K562 (cell line): ENCODE data around the gene NT5C. TPM values are rescaled to one million over a fixed set of nuclear protein-coding genes. Genes with fewer than 3 reads are reported as not detected.

Experiments used
- ATAC-seq: fragments of 200-7000 bp; cut with Tn5 transposase; 3 replicates; pipeline ENCODE4 v1.9.1; 2020; ENCODE audit warnings: moderate library complexity
- BruUV-seq: library from RNA; stranded (reverse); fragments of 400-500 nt; replicated peaks from 2 replicates; lab custom pipeline; 2021; lab: Mats Ljungman, UMichigan
- CTCF ChIA-PET: fragments of 300-600 bp; formaldehyde crosslinking; extraction: SDS; loops from one replicate; lab custom pipeline; 2021; ENCODE audit warnings: low intra/inter-chr PET ratio; lab: Yijun Ruan, JAX
- POLR2A ChIA-PET: fragments of 300-600, 350-650 bp; sonication (Branson Sonifier 250); formaldehyde crosslinking; extraction: SDS; loops from one replicate; lab custom pipeline; 2021; ENCODE audit warnings: antibody characterized with exemption, inconsistent platforms; lab: Yijun Ruan, JAX
- DNase-seq, 4 experiments: peaks; one replicate each; pipeline versions ENCODE4 v3.0.0 to v3.0.0-alpha.2; 2011 to 2018; ENCODE audit warnings: low spot score in 3 of 4, mixed read lengths in 3 of 4; ENCODE audit errors: extremely low read depth in 1 of 4
- FAIRE-seq: peaks from 2 replicates; lab custom pipeline; 2011; peaks lifted over from hg19 to GRCh38; lab: Jason Lieb, UNC
- H2AFZ ChIP-seq: 2 replicates; pipeline ENCODE4 v1.6.0; 2011; ENCODE audit warnings: low read depth, low read length, control low read depth, inconsistent platforms
- H3K27ac ChIP-seq: fragments of 200-600 bp; 3 replicates; pipeline ENCODE4 v1.8.0; 2011; ENCODE audit warnings: low read depth, mild to moderate bottlenecking, control low read depth, inconsistent platforms, low read length, moderate library complexity, mixed read lengths; ENCODE audit errors: extremely low read depth
- H3K27me3 ChIP-seq, 2 experiments: fragments of 300-600 bp in 1 of 2; 2 replicates in 1 of 2; 3 replicates in 1 of 2; pipeline versions ENCODE4 v1.6.0 to v1.8.0; 2011; ENCODE audit warnings: inconsistent platforms in 2 of 2, low read length in 2 of 2, mild to moderate bottlenecking in 1 of 2, mixed read lengths in 1 of 2, moderate library complexity in 1 of 2; ENCODE audit not compliant: control insufficient read depth in 2 of 2, insufficient read depth in 2 of 2
- H3K36me3 ChIP-seq: fragments of 300-600 bp; 3 replicates; pipeline ENCODE4 v1.8.0; 2011; ENCODE audit warnings: mild to moderate bottlenecking, low read length, inconsistent platforms; ENCODE audit not compliant: control insufficient read depth, insufficient read depth
- H3K4me1 ChIP-seq, 2 experiments: fragments of 200-600 bp in 1 of 2; replicated peaks in 1 of 2; 2 replicates in 1 of 2; 3 replicates in 1 of 2; pipeline versions ENCODE4 v1.5.1 to v1.8.0; 2011; ENCODE audit warnings: inconsistent platforms in 2 of 2, low read length in 2 of 2, mild to moderate bottlenecking in 1 of 2, mixed read lengths in 1 of 2, moderate library complexity in 1 of 2; ENCODE audit not compliant: control insufficient read depth in 2 of 2, insufficient read depth in 2 of 2
- H3K4me2 ChIP-seq: 2 replicates; pipeline ENCODE4 v1.6.1; 2011; ENCODE audit warnings: low read length, control low read depth, inconsistent platforms, mixed read lengths; ENCODE audit not compliant: insufficient read depth
- H3K4me3 ChIP-seq: fragments of 200-600 bp; sonication (generic), shearing (Covaris generic); 2 replicates; pipeline ENCODE4 v1.5.1; 2016; ENCODE audit warnings: control low read depth, inconsistent platforms
- H3K79me2 ChIP-seq: fragments of 200-600 bp; 3 replicates; pipeline ENCODE4 v1.8.0; 2011; ENCODE audit warnings: low read length, inconsistent platforms; ENCODE audit not compliant: control insufficient read depth, insufficient read depth
- H3K9ac ChIP-seq, 2 experiments: 2 replicates each; pipeline versions ENCODE4 v1.6.0 to v1.6.1; 2011; ENCODE audit warnings: low read depth in 2 of 2, low read length in 2 of 2, control low read depth in 1 of 2, inconsistent platforms in 1 of 2, mild to moderate bottlenecking in 1 of 2, mixed read lengths in 1 of 2; ENCODE audit not compliant: insufficient read depth in 1 of 2
- H3K9me1 ChIP-seq: one replicate; pipeline ENCODE4 v1.6.0; 2011; ENCODE audit warnings: inconsistent platforms, mild to moderate bottlenecking, low read length, moderate library complexity; ENCODE audit not compliant: control insufficient read depth, insufficient read depth
- H3K9me3 ChIP-seq: replicated peaks from 2 replicates; pipeline ENCODE4 v1.5.1; 2011; ENCODE audit warnings: low read depth, low read length, inconsistent platforms; ENCODE audit not compliant: control insufficient read depth, insufficient read depth
- H4K20me1 ChIP-seq: replicated peaks from 2 replicates; pipeline ENCODE4 v1.6.1; 2011; ENCODE audit warnings: low read length, inconsistent platforms, mixed read lengths; ENCODE audit not compliant: control insufficient read depth, insufficient read depth
- ATF6 ChIP-seq: sonication (generic); formaldehyde crosslinking; IDR thresholded peaks from 2 replicates; pipeline ENCODE4 v1.4.0; 2020; ENCODE audit warnings: mild to moderate bottlenecking, missing genetic modification reagents
- EHMT2 ChIP-seq: fragments of 450-650 bp; IDR thresholded peaks from 2 replicates; pipeline ENCODE4 v1.6.1; 2018; ENCODE audit warnings: antibody characterized with exemption
- SAFB ChIP-seq: fragments of 200-400 bp; formaldehyde crosslinking; IDR thresholded peaks from 2 replicates; pipeline ENCODE4 v1.6.1; 2017; ENCODE audit warnings: low read depth, low read length, borderline replicate concordance
- ZC3H11A ChIP-seq: IDR thresholded peaks from 2 replicates; pipeline ENCODE4 v1.6.1; 2012; ENCODE audit warnings: low read depth, low read length, improper control_type of control experiment
- ZNF512 ChIP-seq: IDR thresholded peaks from 2 replicates; pipeline ENCODE4 v1.6.1; 2016; ENCODE audit warnings: missing genetic modification characterization, missing compliant biosample characterization
- ZNF592 ChIP-seq: fragments of 450-650 bp; IDR thresholded peaks from 2 replicates; pipeline ENCODE4 v1.6.1; 2017; ENCODE audit warnings: antibody characterized with exemption, mild to moderate bottlenecking
- ZNF740 ChIP-seq, 3 experiments: fragments of 200-800 bp in 1 of 3; sonication (Bioruptor generic) in 1 of 3; sonication (generic) in 1 of 3; formaldehyde crosslinking in 1 of 3; IDR thresholded peaks; 2 replicates each; pipeline versions ENCODE4 v1.6.1 to v1.8.0; 2016 to 2022; ENCODE audit warnings: mild to moderate bottlenecking in 2 of 3, missing compliant biosample characterization in 2 of 3, missing genetic modification characterization in 2 of 3, missing genetic modification reagents in 1 of 3
- WGBS: fragments of 100-300 bp; shearing (Covaris generic); methylation state at CpG from one replicate; pipeline ENCODE4 v1.1.6; 2016; ENCODE audit warnings: low coverage, mixed read lengths; ENCODE audit not compliant: insufficient coverage; ENCODE audit errors: missing lambda C conversion rate; 5-methylcytosine and 5-hydroxymethylcytosine counted together
- in situ Hi-C: fragments of 300-500 bp; cut with MboI; formaldehyde crosslinking; loops from 4 replicates; pipeline ENCODE4 v1.15.0; 2018; ENCODE audit warnings: inconsistent platforms, mixed read lengths
- intact Hi-C: fragments of 100-400 bp; cut with micrococcal nuclease; formaldehyde crosslinking; loops from 2 replicates; pipeline ENCODE4 v1.14.2; 2022
- polyA plus RNA-seq, 8 experiments: library from polyadenylated mRNA; depleted of rRNA in 4 of 8; stranded (reverse) in 5 of 8; unstranded in 3 of 8; fragments of >200 nt; fragmentation: Nextera tagmentation in 2 of 8; fragmentation: Illumina TruSeq in 1 of 8; extraction: Ambion mirVana in 2 of 8; extraction: Trizol in 1 of 8; gene quantifications; 2 replicates each; pipeline versions ENCODE4 v1.2.1 to v1.2.3, GENCODE V29; 2011 to 2014; ENCODE audit warnings: inconsistent platforms in 1 of 8, missing spikeins in 1 of 8
- total RNA-seq, 7 experiments: library from RNA; depleted of rRNA in 6 of 7; stranded (reverse); fragments of >200 nt in 6 of 7; fragmentation: Illumina TruSeq in 2 of 7; extraction: Trizol in 2 of 7; gene quantifications; 2 replicates each; pipeline versions ENCODE4 v1.2.1 to v1.2.3, GENCODE V29; 2011 to 2021; ENCODE audit warnings: low replicate concordance in 1 of 7

The NT5C gene
- total and polyA plus RNA-seq, 9 of the 15 experiments (the other 6 are each of a cell fraction or from before 2014, with no cell fraction given) = 2.9 to 205 (median 45.0) TPM

GRCh38 chr17:75114552-75115314, 16.8 kb downstream of the NT5C start:
- WGBS = 42% methylated on average over 18 of the region's 19 CpGs
- FAIRE-seq = peak; percentile 42
- Histone ChIP-seq H4K20me1 (no peaks in the 10 kb centered on the region), H3K79me2 (peaks cover 36% of the 10 kb centered on the region), H3K4me2 (peak overlapping the region; percentile 74), H3K9me1 (no peaks in the 10 kb centered on the region), H3K9ac (peak overlapping the region; percentile 72 to 94), H3K4me1 (peaks cover 10 to 27% of the 10 kb centered on the region in 2 experiments), H3K9me3 (no peaks in the 10 kb centered on the region), H3K27me3 (no peaks in the 10 kb centered on the region), H3K27ac (peak overlapping the region; percentile 79), H2AFZ (peak overlapping the region; percentile 89), H3K4me3 (peak overlapping the region; percentile 33), H3K36me3 (peaks cover 33% of the 10 kb centered on the region; the same call in 2 of the 3 replicates)
- in situ Hi-C loops = loop anchor here (5.0 to 10.0 kb wide), 3 partner anchors 52 to 300 kb away; no protein-coding TSS in a partner anchor
- DNase-seq = no peak
- POLR2A ChIA-PET = interaction anchor here (0.6 to 2.8 kb wide), 31 partner anchors 9 to 146 kb away, joined by 3 to 28 read pairs (median 4); partner anchors contain the start of genes JPT1, KCTD2, NT5C and NUP85
- BruUV-seq = no TSS peak
- intact Hi-C loops = loop anchor here (1.0 to 5.0 kb wide), 5 partner anchors 58 to 152 kb away; no protein-coding TSS in a partner anchor
- no peak for ATAC-seq
- CTCF ChIA-PET = interaction anchor here (1.6 to 3.4 kb wide), 4 partner anchors 16 to 87 kb away, joined by 5 to 33 read pairs (median 12); no protein-coding TSS in a partner anchor
- TF ChIP-seq ZNF512 (tag) (peak; percentile 86), ZC3H11A (no peak), SAFB (no peak), ATF6 (CRISPR knock-in tag) (no peak), ZNF740 (CRISPR knock-in tag; IDR thresholded peaks at IDR 0.05) (0 out of 2 replicates have a peak, but pooled peaks have one; percentile 7), ZNF740 (tag; IDR thresholded peaks at IDR 0.05) (no peak), ZNF592 (0 out of 2 replicates have a peak, but pooled peaks have one; percentile 11), EHMT2 (no peak)
